B cell (primary cell): Measurements from ENCODE around the gene GDF2. TPM values are rescaled to one million over a fixed set of nuclear protein-coding genes. Genes with fewer than 3 reads are reported as not detected.

ENCODE experiments used
- ATAC-seq: fragments of 200-7000 bp; cut with Tn5 transposase; one replicate; pipeline ENCODE4 v1.10.0; 2021; ENCODE audit warnings: low read depth, mild to moderate bottlenecking, moderate number of reproducible peaks, moderate library complexity
- CTCF ChIA-PET: fragments of 350-600 bp; sonication (Branson Sonifier 250); formaldehyde crosslinking; loops from one replicate; lab custom pipeline; 2021; ENCODE audit warnings: antibody characterized with exemption, inconsistent platforms; lab: Charles Lee
- POLR2A ChIA-PET: fragments of 350-600 bp; sonication (Branson Sonifier 250); formaldehyde crosslinking; loops from one replicate; lab custom pipeline; 2021; ENCODE audit warnings: antibody characterized with exemption; lab: Charles Lee
- DNase-seq: peaks from one replicate; pipeline ENCODE4 v3.0.0; 2013
- H2AFZ ChIP-seq: 2 replicates; pipeline ENCODE4 v1.6.1; 2012; ENCODE audit warnings: mild to moderate bottlenecking, low read depth, low read length; ENCODE audit not compliant: insufficient read depth, poor library complexity, severe bottlenecking
- H3K27ac ChIP-seq, 2 donors: 1 replicate in 1 of 2; 2 replicates in 1 of 2; pipeline ENCODE4 v1.5.1; 2012 to 2013; ENCODE audit warnings: low read length in 2 of 2, mild to moderate bottlenecking in 2 of 2, moderate library complexity in 1 of 2
- H3K27me3 ChIP-seq, 4 experiments: fragments of 200-600 bp in 1 of 4; sonication (generic) in 1 of 4; replicated peaks in 1 of 4; 1 replicate in 2 of 4; 2 replicates in 2 of 4; pipeline versions ENCODE4 v1.6.1 to v1.7.0; 2013 to 2016; ENCODE audit warnings: low read length in 3 of 4, mild to moderate bottlenecking in 2 of 4, mixed read lengths in 1 of 4, moderate library complexity in 1 of 4; ENCODE audit not compliant: insufficient read depth in 4 of 4, control insufficient read depth in 3 of 4; ENCODE audit errors: control extremely low read depth in 1 of 4
- H3K36me3 ChIP-seq, 2 experiments: replicated peaks in 1 of 2; 1 replicate in 1 of 2; 2 replicates in 1 of 2; pipeline versions ENCODE4 v1.6.1 to v1.7.1; 2013; ENCODE audit warnings: low read length in 1 of 2; ENCODE audit not compliant: insufficient read depth in 2 of 2, control insufficient read depth in 1 of 2; ENCODE audit errors: control extremely low read depth in 1 of 2, extremely low read depth in 1 of 2
- H3K4me1 ChIP-seq, 2 donors: fragments of 200-600 bp in 1 of 2; sonication (generic) in 1 of 2; 1 replicate in 1 of 2; 2 replicates in 1 of 2; pipeline versions ENCODE4 v1.5.1 to v1.6.1; 2013 to 2017; ENCODE audit warnings: low read length in 2 of 2; ENCODE audit not compliant: control insufficient read depth in 2 of 2, insufficient read depth in 2 of 2
- H3K4me2 ChIP-seq: replicated peaks from 2 replicates; pipeline ENCODE3; 2012; ENCODE audit warnings: mild to moderate bottlenecking, low read depth, low read length; ENCODE audit not compliant: poor library complexity, severe bottlenecking
- H3K4me3 ChIP-seq, 5 experiments: fragments of 200-600 bp in 1 of 5; sonication (generic) in 1 of 5; 1 replicate in 3 of 5; 2 replicates in 2 of 5; pipeline versions ENCODE4 v1.5.1 to v1.7.0; 2011 to 2016; ENCODE audit warnings: low read length in 4 of 5, mild to moderate bottlenecking in 4 of 5, low read depth in 2 of 5, control low read depth in 1 of 5, moderate library complexity in 1 of 5; ENCODE audit not compliant: insufficient read depth in 1 of 5; ENCODE audit errors: control extremely low read depth in 1 of 5, extremely low read depth in 1 of 5
- H3K79me2 ChIP-seq: fragments of 200-600 bp; sonication (generic); one replicate; pipeline ENCODE4 v1.6.0; 2016; ENCODE audit warnings: low read length; ENCODE audit not compliant: control insufficient read depth, insufficient read depth
- H3K9ac ChIP-seq: fragments of 200-600 bp; sonication (generic); 2 replicates; pipeline ENCODE4 v1.6.1; 2017; ENCODE audit warnings: mild to moderate bottlenecking, low read length, moderate library complexity
- H3K9me3 ChIP-seq, 3 donors: one replicate each; pipeline versions ENCODE4 v1.6.1 to v1.7.1; 2013; ENCODE audit warnings: low read length in 2 of 3; ENCODE audit not compliant: control insufficient read depth in 2 of 3, insufficient read depth in 1 of 3; ENCODE audit errors: control extremely low read depth in 1 of 3
- H4K20me1 ChIP-seq: 2 replicates; pipeline ENCODE4 v1.6.0; 2012; ENCODE audit warnings: mild to moderate bottlenecking, low read length; ENCODE audit not compliant: insufficient read depth, control insufficient read depth, poor library complexity, severe bottlenecking
- H3K27ac Mint-ChIP-seq: one replicate; pipeline ENCODE4 v1.8.0; 2021; ENCODE audit warnings: mixed read lengths
- H3K27me3 Mint-ChIP-seq: one replicate; pipeline ENCODE4 v1.8.0; 2021; ENCODE audit warnings: mixed read lengths
- H3K4me1 Mint-ChIP-seq: one replicate; pipeline ENCODE4 v1.8.0; 2021; ENCODE audit warnings: mixed read lengths
- H3K4me3 Mint-ChIP-seq: one replicate; pipeline ENCODE4 v1.8.0; 2021; ENCODE audit warnings: mixed read lengths
- H3K9me3 Mint-ChIP-seq: one replicate; pipeline ENCODE4 v1.8.0; 2022; ENCODE audit warnings: mixed read lengths; ENCODE audit not compliant: insufficient read depth
- CTCF ChIP-seq: fragments of 200-600 bp; IDR thresholded peaks from one replicate; pipeline ENCODE4 v1.8.0; 2022; ENCODE audit warnings: antibody characterized with exemption, mild to moderate bottlenecking
- EZH2 ChIP-seq: IDR thresholded peaks from 2 replicates; pipeline ENCODE4 v1.6.1; 2012; ENCODE audit warnings: borderline replicate concordance, low read depth, mild to moderate bottlenecking, moderate library complexity, low read length; ENCODE audit not compliant: insufficient read depth, poor library complexity, severe bottlenecking
- WGBS: methylation state at CpG from one replicate; pipeline ENCODE4 v1.1.5; 2013; ENCODE audit warnings: missing lambda C conversion rate; ENCODE audit not compliant: insufficient coverage; 5-methylcytosine and 5-hydroxymethylcytosine counted together
- intact Hi-C: fragments of 100-400 bp; cut with micrococcal nuclease; formaldehyde crosslinking; loops from one replicate; pipeline ENCODE4 v1.10.0; 2022
- polyA plus RNA-seq: library from polyadenylated mRNA; depleted of rRNA; stranded (reverse); fragments of >200 nt; gene quantifications from 2 replicates; pipeline ENCODE4 v1.2.3, GENCODE V29; 2012
- total RNA-seq, 2 donors: library from RNA; stranded (reverse); fragments of 120-200 nt in 1 of 2; gene quantifications; 1 replicate in 1 of 2; 2 replicates in 1 of 2; pipeline versions ENCODE4 v1.2.3 to v1.2.4, GENCODE V29; 2013 to 2022

Gene GDF2
- total and polyA plus RNA-seq, 2 donors (not counting 1 experiment from before 2014, with no cell fraction given): not detected

DNA sequence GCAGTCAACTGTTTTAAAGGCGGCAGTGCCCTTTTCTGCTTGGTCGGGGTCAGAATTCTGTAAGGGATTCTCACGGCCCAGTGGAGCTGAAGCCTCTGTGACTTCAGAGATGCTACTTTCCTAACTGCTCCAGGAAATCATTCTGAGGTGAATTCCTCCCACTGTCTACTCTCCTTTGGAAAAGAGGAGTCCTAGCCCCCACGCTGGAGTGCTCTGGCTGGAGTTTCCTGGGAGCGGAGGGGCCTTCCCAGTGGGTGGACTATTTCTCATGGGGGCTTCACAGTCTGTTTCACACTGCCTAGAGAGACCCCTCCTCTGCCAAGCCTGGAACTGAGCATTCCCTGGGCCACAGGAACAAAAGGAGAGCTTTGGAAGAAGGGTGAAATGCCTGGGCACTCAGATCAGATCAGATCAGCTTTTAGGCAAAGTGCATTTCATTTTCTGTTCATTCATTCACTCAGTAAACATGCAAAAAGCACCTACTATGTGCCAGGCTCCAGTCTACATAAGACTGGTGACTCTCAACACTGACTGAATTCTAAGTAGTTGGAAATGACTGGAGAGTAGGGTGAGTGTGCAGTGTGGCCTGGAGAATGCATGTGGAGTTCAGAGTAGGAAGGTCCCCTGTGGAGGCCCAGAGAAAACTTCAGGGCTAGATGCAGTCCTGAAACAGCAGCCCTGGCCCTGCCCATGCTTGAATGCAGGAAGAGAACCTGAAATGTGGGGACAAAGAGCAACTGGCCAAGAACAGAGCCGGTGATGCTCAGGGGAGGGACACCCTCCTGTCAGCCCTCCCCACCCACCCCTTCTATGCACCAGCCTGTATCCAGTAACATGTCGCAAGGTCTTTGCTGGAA, 49.6 kb downstream of the GDF2 start:
- H4K20me1 ChIP-seq: no peaks in the 10 kb centered on the region
- H3K9me3 Mint-ChIP-seq: no peaks in the 10 kb centered on the region
- DNase-seq: no peak
- TF ChIP-seq CTCF (no peak), EZH2 (no peak)
- no peaks in the 10 kb centered on the region for H3K36me3 ChIP-seq
- H3K9ac ChIP-seq: no peak overlapping the region
- ATAC-seq: no peak
- peaks cover 15% of the 10 kb centered on the region for H3K27me3 Mint-ChIP-seq
- no peaks in the 10 kb centered on the region for H3K9me3 ChIP-seq
- H3K27ac Mint-ChIP-seq: no peak overlapping the region
- H3K27ac ChIP-seq: no peak overlapping the region
- peaks cover 0 to 10% (median 1%) of the 10 kb centered on the region in 4 experiments for H3K27me3 ChIP-seq
- H3K4me3 ChIP-seq: no peak overlapping the region
- H3K4me1 ChIP-seq: no peaks in the 10 kb centered on the region
- WGBS: 86% methylated on average over 3 of the region's 7 CpGs
- no peaks in the 10 kb centered on the region for H3K4me1 Mint-ChIP-seq
- no peak overlapping the region for H2AFZ ChIP-seq
- CTCF ChIA-PET: no interaction called here
- no peak overlapping the region for H3K4me3 Mint-ChIP-seq
- no peaks in the 10 kb centered on the region for H3K79me2 ChIP-seq
- POLR2A ChIA-PET: no interaction called here
- no peak overlapping the region for H3K4me2 ChIP-seq
- intact Hi-C loops: no loop called here

- no peak overlapping the region for H2AFZ ChIP-seq
- WGBS: 98% methylated on average over 4 of the region's 6 CpGs
- peaks cover 24% of the 10 kb centered on the region for H3K27me3 Mint-ChIP-seq
- no peaks in the 10 kb centered on the region for H3K9me3 ChIP-seq
- no peaks in the 10 kb centered on the region for H3K79me2 ChIP-seq
- H3K4me2 ChIP-seq: no peak overlapping the region
- no peak overlapping the region for H3K9ac ChIP-seq
- ChIA-PET CTCF (no interaction called here), POLR2A (no interaction called here)
- no peak for ATAC-seq
- no peak overlapping the region for H3K4me3 ChIP-seq
- H3K27ac Mint-ChIP-seq: no peak overlapping the region
- no peaks in the 10 kb centered on the region for H3K36me3 ChIP-seq
- H3K27me3 ChIP-seq: peaks cover 0 to 10% (median 1%) of the 10 kb centered on the region in 4 experiments
- no peaks in the 10 kb centered on the region for H3K4me1 Mint-ChIP-seq
- H4K20me1 ChIP-seq: no peaks in the 10 kb centered on the region
- no peak overlapping the region for H3K4me3 Mint-ChIP-seq
- H3K9me3 Mint-ChIP-seq: no peaks in the 10 kb centered on the region
- intact Hi-C loops: no loop called here
- DNase-seq: no peak
- TF ChIP-seq CTCF (no peak), EZH2 (no peak)
- H3K4me1 ChIP-seq: no peaks in the 10 kb centered on the region
- H3K27ac ChIP-seq: no peak overlapping the region
These were observed 50.5 kb downstream of the GDF2 start for GRCh38 chr10:47372726-47373125.
